ENCODE results near the gene RNU1-2. TPM values are rescaled to one million over a fixed set of nuclear protein-coding genes. Genes with fewer than 3 reads are reported as not detected.
"Not testable (repeated sequence)": the region's sequence is repeated elsewhere in the genome, so short reads cannot be mapped to it uniquely, and the experiment has no call there.

RNU1-2 gene
- total RNA-seq, 1 donor from 2014 or later = 3,564 TPM

GRCh38 chr1:16933945-16934344 is 38.2 kb downstream of the RNU1-2 start:
- H3K36me3 Mint-ChIP-seq; DNase-seq (ENCODE audit: extremely low spot score, unreplicated experiment); H3K4me3 Mint-ChIP-seq; H3K9me3 Mint-ChIP-seq; H3K4me1 Mint-ChIP-seq (ENCODE audit: unreplicated experiment); H3K27ac Mint-ChIP-seq; H3K27me3 Mint-ChIP-seq: not testable (repeated sequence)

GRCh38 chr1:16936580-16936979 is 40.8 kb downstream of the RNU1-2 start:
- DNase-seq (ENCODE audit: extremely low spot score, unreplicated experiment); H3K27me3 Mint-ChIP-seq; H3K4me1 Mint-ChIP-seq (ENCODE audit: unreplicated experiment); H3K9me3 Mint-ChIP-seq; H3K27ac Mint-ChIP-seq; H3K4me3 Mint-ChIP-seq; H3K36me3 Mint-ChIP-seq: not testable (repeated sequence)

- DNase-seq (ENCODE audit: extremely low spot score, unreplicated experiment) = no peak
- peaks cover 6% of the 10 kb centered on the region for H3K36me3 Mint-ChIP-seq
- H3K27ac Mint-ChIP-seq = no peak overlapping the region
- no peaks in the 10 kb centered on the region for H3K27me3 Mint-ChIP-seq
- no peak for TF ChIP-seq CTCF (conservative IDR thresholded peaks at IDR 0.05)
- H3K4me3 Mint-ChIP-seq = no peak overlapping the region
- no peaks in the 10 kb centered on the region for H3K4me1 Mint-ChIP-seq (ENCODE audit: unreplicated experiment)
- no peaks in the 10 kb centered on the region for H3K9me3 Mint-ChIP-seq
Measured at GRCh38 chr1:16938351-16939321, 42.9 kb downstream of the RNU1-2 start.

GRCh38 chr1:16939386-16940180 is 43.8 kb downstream of the RNU1-2 start:
- not testable (repeated sequence) for H3K4me3 Mint-ChIP-seq; H3K9me3 Mint-ChIP-seq; H3K4me1 Mint-ChIP-seq (ENCODE audit: unreplicated experiment); H3K27me3 Mint-ChIP-seq; DNase-seq (ENCODE audit: extremely low spot score, unreplicated experiment); H3K36me3 Mint-ChIP-seq; H3K27ac Mint-ChIP-seq

GRCh38 chr1:16944038-16944437 is 48.3 kb downstream of the RNU1-2 start:
- H3K36me3 Mint-ChIP-seq = peaks cover 6% of the 10 kb centered on the region
- no peak for DNase-seq (ENCODE audit: extremely low spot score, unreplicated experiment)
- H3K27me3 Mint-ChIP-seq = no peaks in the 10 kb centered on the region
- H3K27ac Mint-ChIP-seq = no peak overlapping the region
- H3K4me3 Mint-ChIP-seq = no peak overlapping the region
- no peak for TF ChIP-seq CTCF (conservative IDR thresholded peaks at IDR 0.05)
- H3K4me1 Mint-ChIP-seq (ENCODE audit: unreplicated experiment) = no peaks in the 10 kb centered on the region
- no peaks in the 10 kb centered on the region for H3K9me3 Mint-ChIP-seq

GRCh38 chr1:16945512-16945911 is 49.7 kb downstream of the RNU1-2 start:
- H3K27me3 Mint-ChIP-seq; H3K9me3 Mint-ChIP-seq; DNase-seq (ENCODE audit: extremely low spot score, unreplicated experiment); H3K4me3 Mint-ChIP-seq; H3K4me1 Mint-ChIP-seq (ENCODE audit: unreplicated experiment); H3K27ac Mint-ChIP-seq; H3K36me3 Mint-ChIP-seq: not testable (repeated sequence)

Small RNA genes within 50 kb of the gene (microRNA-seq; reads per million reads assigned to microRNA genes)
- gene MIR3675 = not detected

Other genes starting within 250 kb of the RNU1-2 start
- 2,993 and 3,564 TPM in 2 replicates for gene RNU1-3, start 229.0 kb upstream of the RNU1-2 start, total RNA-seq (ENCODE audit: low replicate concordance)
- gene RNU1-4, start 155.5 kb upstream of the RNU1-2 start, total RNA-seq (ENCODE audit: low replicate concordance) = 2,993 and 3,564 TPM in 2 replicates
- gene CROCC, start 26.0 kb downstream of the RNU1-2 start, total RNA-seq (ENCODE audit: low replicate concordance) = 23.5 and 40.1 TPM in 2 replicates
- gene MFAP2, start 84.6 kb downstream of the RNU1-2 start, total RNA-seq (ENCODE audit: low replicate concordance) = 112 and 158 TPM in 2 replicates
- gene ATP13A2, start 115.9 kb downstream of the RNU1-2 start, total RNA-seq (ENCODE audit: low replicate concordance) = 66.4 and 80.3 TPM in 2 replicates
- 72.7 and 101 TPM in 2 replicates for gene SDHB, start 158.1 kb downstream of the RNU1-2 start, total RNA-seq (ENCODE audit: low replicate concordance)
- 3.5 and 5.6 TPM in 2 replicates for gene PADI2, start 223.5 kb downstream of the RNU1-2 start, total RNA-seq (ENCODE audit: low replicate concordance)

Data from type B pancreatic cell (in vitro differentiated cells).